Measurements from ENCODE around the gene PIGH.

PIGH gene

DNA sequence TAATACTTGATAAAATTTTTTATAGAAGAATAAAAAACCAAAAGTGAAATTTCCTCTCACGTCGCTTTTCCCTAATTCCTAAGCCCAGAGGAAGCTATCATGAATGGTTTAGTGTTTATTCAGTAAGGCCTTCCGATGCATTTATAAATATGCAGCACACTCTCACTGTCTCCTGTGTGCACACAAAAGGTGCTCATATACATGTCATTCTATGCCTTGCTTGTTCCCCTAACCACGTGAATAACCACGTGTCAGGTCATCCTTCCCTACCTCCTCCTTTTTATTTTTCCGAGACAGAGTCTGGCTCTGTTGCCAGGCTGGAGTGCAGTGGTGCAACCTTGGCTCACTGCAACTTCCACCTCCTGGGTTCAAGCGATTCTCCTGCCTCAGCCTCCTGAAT lies 29.6 kb downstream of the PIGH start:
- TF ChIP-seq FOXP2 (optimal IDR thresholded peaks at IDR 0.05; ENCODE audit: borderline replicate concordance, extremely low read depth, extremely low read length, insufficient read depth) (no peak), TAF1 (IDR thresholded peaks at IDR 0.05; ENCODE audit: borderline replicate concordance, insufficient read depth, low read length) (no peak), POLR2AphosphoS5 (IDR thresholded peaks at IDR 0.05; ENCODE audit: low read depth, low read length) (no peak), REST (IDR thresholded peaks at IDR 0.05; ENCODE audit: insufficient read depth in 1 of 2, low read depth in 2 of 2, low read length in 2 of 2) (no peak), SIN3A (IDR thresholded peaks at IDR 0.05; ENCODE audit: borderline replicate concordance, insufficient read depth, low read length) (no peak)

- TF ChIP-seq FOXP2 (optimal IDR thresholded peaks at IDR 0.05; ENCODE audit: borderline replicate concordance, extremely low read depth, extremely low read length, insufficient read depth): no peak
- TF ChIP-seq SIN3A (IDR thresholded peaks at IDR 0.05; ENCODE audit: borderline replicate concordance, insufficient read depth, low read length): no peak
- no peak for TF ChIP-seq POLR2AphosphoS5 (IDR thresholded peaks at IDR 0.05; ENCODE audit: low read depth, low read length)
- TF ChIP-seq REST (IDR thresholded peaks at IDR 0.05; ENCODE audit: insufficient read depth in 1 of 2, low read depth in 2 of 2, low read length in 2 of 2): no peak
- no peak for TF ChIP-seq TAF1 (IDR thresholded peaks at IDR 0.05; ENCODE audit: borderline replicate concordance, insufficient read depth, low read length)
These were observed 30.3 kb downstream of the PIGH start for GRCh38 chr14:67569651-67570290.

DNA sequence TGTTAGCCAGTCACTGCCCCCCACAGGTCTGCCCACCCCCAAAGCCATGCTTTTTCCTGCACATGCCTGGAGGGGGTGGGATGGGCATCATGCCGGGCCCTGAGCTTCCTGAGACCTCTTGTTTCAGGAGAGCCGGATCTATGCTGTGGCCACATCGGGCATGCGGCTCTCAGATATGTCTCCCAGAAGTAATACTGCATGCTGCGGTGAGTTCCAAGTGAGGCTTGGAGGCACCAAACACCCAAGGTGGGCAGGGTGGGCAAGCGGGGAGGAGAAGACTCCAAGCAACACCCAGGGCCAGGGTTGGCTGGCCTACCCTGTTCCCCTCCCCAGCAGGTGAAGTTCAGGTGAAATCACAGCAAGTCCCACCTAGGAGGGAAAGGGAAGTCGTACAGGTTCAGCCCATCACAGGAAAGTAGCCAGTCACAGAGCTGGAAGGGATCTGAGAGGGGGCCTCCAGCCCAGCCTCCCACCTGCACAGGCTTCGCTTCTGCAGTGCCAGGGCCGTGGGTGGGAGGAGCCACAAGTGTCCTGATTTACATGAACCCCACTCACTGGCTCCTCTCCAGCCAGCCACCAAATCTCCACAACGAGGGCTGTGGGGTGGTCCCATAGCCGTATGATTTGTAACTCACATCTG lies 30.9 kb downstream of the PIGH start:
- no peak for TF ChIP-seq SIN3A (IDR thresholded peaks at IDR 0.05; ENCODE audit: borderline replicate concordance, insufficient read depth, low read length)
- TF ChIP-seq POLR2AphosphoS5 (IDR thresholded peaks at IDR 0.05; ENCODE audit: low read depth, low read length): no peak
- no peak for TF ChIP-seq TAF1 (IDR thresholded peaks at IDR 0.05; ENCODE audit: borderline replicate concordance, insufficient read depth, low read length)
- no peak for TF ChIP-seq FOXP2 (optimal IDR thresholded peaks at IDR 0.05; ENCODE audit: borderline replicate concordance, extremely low read depth, extremely low read length, insufficient read depth)

DNA sequence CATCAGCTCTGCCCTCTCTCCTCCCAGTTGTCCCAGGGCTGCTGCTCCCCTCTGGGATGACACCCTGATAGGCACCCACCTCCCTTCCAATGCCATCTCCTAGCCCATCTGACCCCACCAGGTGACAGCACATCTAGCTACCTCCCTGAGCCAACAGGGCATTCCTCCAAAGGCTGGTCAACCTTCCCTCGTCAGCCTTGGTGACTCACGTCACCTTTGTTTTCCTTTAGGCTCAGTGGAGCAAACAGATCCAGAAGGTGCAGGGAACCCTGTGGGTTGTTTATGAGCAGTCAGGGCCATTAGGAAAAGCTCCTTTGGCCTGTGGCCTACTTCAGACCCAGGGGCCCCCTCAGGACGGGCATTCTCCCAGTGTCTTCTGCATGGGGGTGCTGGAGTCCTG lies 32.4 kb downstream of the PIGH start:
- TF ChIP-seq POLR2AphosphoS5 (IDR thresholded peaks at IDR 0.05; ENCODE audit: low read depth, low read length): no peak
- no peak for TF ChIP-seq SIN3A (IDR thresholded peaks at IDR 0.05; ENCODE audit: borderline replicate concordance, insufficient read depth, low read length)
- TF ChIP-seq FOXP2 (optimal IDR thresholded peaks at IDR 0.05; ENCODE audit: borderline replicate concordance, extremely low read depth, extremely low read length, insufficient read depth): no peak
- no peak for TF ChIP-seq TAF1 (IDR thresholded peaks at IDR 0.05; ENCODE audit: borderline replicate concordance, insufficient read depth, low read length)
- no peak for TF ChIP-seq REST (IDR thresholded peaks at IDR 0.05; ENCODE audit: insufficient read depth in 1 of 2, low read depth in 2 of 2, low read length in 2 of 2)

DNA sequence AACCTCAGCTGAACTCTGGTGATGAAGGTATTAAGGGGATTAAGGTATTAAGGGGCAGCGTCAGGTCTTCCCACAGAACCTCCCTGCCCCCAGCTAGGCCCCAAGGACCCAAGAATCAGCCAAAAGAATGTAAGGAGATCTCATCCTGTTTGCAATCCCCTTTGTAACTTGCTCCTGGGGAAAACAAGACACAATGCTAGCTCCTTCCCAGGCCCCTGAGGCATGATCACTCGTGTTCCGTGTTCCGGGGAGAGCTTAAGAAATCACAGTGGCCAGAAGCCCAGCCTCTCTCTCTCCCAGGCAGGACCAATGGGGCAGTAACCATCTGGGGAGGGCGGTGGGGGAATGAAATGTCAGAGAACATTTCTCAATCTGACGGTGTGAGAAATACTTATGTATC lies 33.2 kb downstream of the PIGH start:
- TF ChIP-seq TAF1 (IDR thresholded peaks at IDR 0.05; ENCODE audit: borderline replicate concordance, insufficient read depth, low read length) (no peak), FOXP2 (optimal IDR thresholded peaks at IDR 0.05; ENCODE audit: borderline replicate concordance, extremely low read depth, extremely low read length, insufficient read depth) (no peak)

GRCh38 chr14:67564236-67564635 lies 35.8 kb downstream of the PIGH start:
- no peak for TF ChIP-seq SIN3A (IDR thresholded peaks at IDR 0.05; ENCODE audit: borderline replicate concordance, insufficient read depth, low read length)
- TF ChIP-seq TAF1 (IDR thresholded peaks at IDR 0.05; ENCODE audit: borderline replicate concordance, insufficient read depth, low read length): no peak
- TF ChIP-seq REST (IDR thresholded peaks at IDR 0.05; ENCODE audit: insufficient read depth in 1 of 2, low read depth in 2 of 2, low read length in 2 of 2): no peak
- TF ChIP-seq POLR2AphosphoS5 (IDR thresholded peaks at IDR 0.05; ENCODE audit: low read depth, low read length): no peak
- TF ChIP-seq FOXP2 (optimal IDR thresholded peaks at IDR 0.05; ENCODE audit: borderline replicate concordance, extremely low read depth, extremely low read length, insufficient read depth): no peak
